NCI-H460 (cell line): ENCODE measurements around the gene OR2AJ1. TPM values are rescaled to one million over a fixed set of nuclear protein-coding genes. Genes with fewer than 3 reads are reported as not detected.
"Not testable (repeated sequence)": the region's sequence is repeated elsewhere in the genome, so short reads cannot be mapped to it uniquely, and the experiment has no call there.

ENCODE experiments used
- DNase-seq: peaks from one replicate; pipeline ENCODE4 v3.0.0-alpha.2; 2016; ENCODE audit warnings: low read depth; ENCODE audit errors: extremely low read depth
- polyA plus RNA-seq: library from polyadenylated mRNA; depleted of rRNA; stranded (reverse); fragments of >200 nt; gene quantifications from 2 replicates; pipeline ENCODE4 v1.2.3, GENCODE V29; 2014; cell fraction: nucleus; rRNA removed
- total RNA-seq: library from RNA; depleted of rRNA; stranded (reverse); fragments of >200 nt; shearing (Covaris generic); gene quantifications from 2 replicates; pipeline ENCODE4 v1.2.3, GENCODE V29; 2014; rRNA removed

OR2AJ1 gene
- total RNA-seq = not detected in 2 replicates
- polyA plus RNA-seq = not detected in 2 replicates

GRCh38 chr1:247924868-247925267, at the start of gene OR2AJ1:
TSS of gene OR2AJ1 (plus strand) at chr1:247924889. CDS start at chr1:247933769, 8,880 bp downstream.
- DNase-seq = no peak

- no peak for DNase-seq
These were observed 41.3 kb upstream of the OR2AJ1 start for GRCh38 chr1:247883346-247883745.

GRCh38 chr1:247884797-247885413, 39.8 kb upstream of the OR2AJ1 start:
- DNase-seq = no peak

DNA sequence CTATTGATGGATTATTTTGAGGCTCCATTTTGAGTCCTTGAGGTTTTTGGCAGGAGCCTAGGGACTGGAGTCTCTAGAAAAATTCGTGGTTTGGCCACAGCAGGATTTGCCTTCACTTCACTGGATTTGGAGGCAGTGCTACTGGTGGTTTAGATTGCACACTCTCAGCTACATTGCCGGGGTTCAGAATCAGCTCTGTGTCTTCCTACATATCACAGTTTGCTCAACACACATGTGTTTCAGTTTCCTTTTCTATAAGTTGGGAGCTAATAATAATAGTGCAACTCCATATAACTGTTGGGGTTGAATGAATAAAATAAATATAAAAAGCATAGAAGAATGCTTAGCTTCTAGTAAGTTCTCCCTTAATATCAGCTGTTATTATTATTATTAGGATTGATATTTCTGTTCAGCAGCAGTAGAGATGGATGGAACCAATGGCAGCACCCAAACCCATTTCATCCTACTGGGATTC, 29.5 kb upstream of the OR2AJ1 start, which contains the start of gene OR2W3:
OR2W3 (plus strand) TSS at position 425 of the 475 bp plus-strand sequence; CDS start at position 425, 0 bp downstream.
- DNase-seq = no peak

DNA sequence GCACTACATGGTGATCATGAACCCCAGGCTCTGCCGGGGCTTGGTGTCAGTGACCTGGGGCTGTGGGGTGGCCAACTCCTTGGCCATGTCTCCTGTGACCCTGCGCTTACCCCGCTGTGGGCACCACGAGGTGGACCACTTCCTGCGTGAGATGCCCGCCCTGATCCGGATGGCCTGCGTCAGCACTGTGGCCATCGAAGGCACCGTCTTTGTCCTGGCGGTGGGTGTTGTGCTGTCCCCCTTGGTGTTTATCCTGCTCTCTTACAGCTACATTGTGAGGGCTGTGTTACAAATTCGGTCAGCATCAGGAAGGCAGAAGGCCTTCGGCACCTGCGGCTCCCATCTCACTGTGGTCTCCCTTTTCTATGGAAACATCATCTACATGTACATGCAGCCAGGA, 28.7 kb upstream of the OR2AJ1 start:
- no peak for DNase-seq

DNA sequence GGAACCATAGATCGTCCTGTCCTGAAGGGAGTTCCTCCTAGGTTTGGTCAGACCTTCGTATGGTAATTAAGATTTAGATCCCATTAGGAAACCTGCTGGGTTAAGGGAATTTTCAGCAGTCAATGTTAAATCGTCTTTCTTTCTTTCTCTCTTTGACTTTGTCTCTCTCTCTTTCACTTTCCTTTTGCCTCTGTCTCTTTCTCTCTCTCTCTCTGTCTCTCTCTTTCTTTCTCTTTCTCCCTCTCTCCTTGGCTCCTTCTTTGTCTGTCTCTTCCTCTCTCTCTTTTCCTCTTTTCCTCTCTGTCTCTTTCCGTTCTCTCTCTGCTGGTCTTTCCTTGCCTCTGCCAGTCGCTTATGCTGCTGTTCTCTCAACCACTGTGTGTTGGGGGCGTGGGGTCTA, 20.6 kb upstream of the OR2AJ1 start:
- no peak for DNase-seq

- DNase-seq = no peak
These were observed 19.5 kb upstream of the OR2AJ1 start for GRCh38 chr1:247905181-247905580.

DNA sequence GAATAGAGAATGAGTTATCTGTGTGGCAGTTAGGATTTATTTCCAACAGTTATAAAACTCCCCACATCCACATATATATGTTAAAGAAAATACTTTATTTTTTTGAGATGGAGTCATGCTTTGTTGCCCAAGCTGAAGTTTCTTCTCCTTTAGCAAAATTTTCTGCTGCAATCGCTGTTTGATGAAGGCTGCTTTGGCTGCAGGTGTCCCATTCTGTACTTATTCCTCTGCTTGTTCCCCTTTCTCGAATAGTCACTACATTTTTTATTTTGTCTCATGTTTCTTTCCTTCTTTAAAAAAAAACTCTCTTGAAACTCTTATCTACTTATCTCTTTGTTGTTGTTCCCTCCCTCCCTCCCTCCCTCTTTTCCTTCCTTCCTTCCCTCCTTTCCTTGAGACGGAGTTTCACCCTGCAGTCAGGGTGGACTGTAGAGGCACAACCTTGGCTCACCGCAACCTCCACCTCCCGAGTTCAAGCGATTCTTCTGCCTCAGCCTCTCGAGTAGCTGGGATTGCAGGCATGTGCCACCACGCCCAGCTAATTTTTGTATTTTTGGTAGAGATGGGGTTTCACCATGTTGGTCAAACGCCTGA, 18.7 kb upstream of the OR2AJ1 start:
- no peak for DNase-seq

- no peak for DNase-seq
These were observed 18.1 kb upstream of the OR2AJ1 start for GRCh38 chr1:247906504-247907047.

- no peak for DNase-seq
These were observed 15.9 kb upstream of the OR2AJ1 start for GRCh38 chr1:247908766-247909165.

DNA sequence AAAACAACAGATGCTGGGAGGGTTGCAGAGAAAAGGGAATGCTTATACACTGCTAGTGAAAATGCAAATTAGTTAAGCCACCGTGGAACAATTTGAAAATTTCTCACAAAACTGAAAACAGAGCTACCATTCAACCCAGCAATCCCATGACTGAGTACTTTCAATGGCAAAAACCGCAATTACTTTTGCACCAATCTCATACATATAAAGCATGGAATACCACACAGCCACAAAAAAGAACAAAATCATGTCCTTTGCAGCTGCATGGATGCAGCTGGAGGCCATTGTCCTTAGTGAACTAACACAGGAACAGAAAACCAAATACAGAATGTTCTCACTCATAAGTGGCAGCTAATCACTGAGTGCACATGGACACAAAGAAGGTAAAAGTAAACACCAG, 10.9 kb upstream of the OR2AJ1 start:
- no peak for DNase-seq

- DNase-seq = no peak
These were observed 9.6 kb upstream of the OR2AJ1 start for GRCh38 chr1:247914941-247915662.

- DNase-seq = no peak
These were observed 4.7 kb upstream of the OR2AJ1 start, which contains the start of gene OR2T8 for GRCh38 chr1:247919952-247920351. TSS of gene OR2T8 (plus strand) at chr1:247920252. CDS start at chr1:247921018, 766 bp downstream.

GRCh38 chr1:247923941-247924340, 748 bp upstream of the OR2AJ1 start:
- no peak for DNase-seq

DNA sequence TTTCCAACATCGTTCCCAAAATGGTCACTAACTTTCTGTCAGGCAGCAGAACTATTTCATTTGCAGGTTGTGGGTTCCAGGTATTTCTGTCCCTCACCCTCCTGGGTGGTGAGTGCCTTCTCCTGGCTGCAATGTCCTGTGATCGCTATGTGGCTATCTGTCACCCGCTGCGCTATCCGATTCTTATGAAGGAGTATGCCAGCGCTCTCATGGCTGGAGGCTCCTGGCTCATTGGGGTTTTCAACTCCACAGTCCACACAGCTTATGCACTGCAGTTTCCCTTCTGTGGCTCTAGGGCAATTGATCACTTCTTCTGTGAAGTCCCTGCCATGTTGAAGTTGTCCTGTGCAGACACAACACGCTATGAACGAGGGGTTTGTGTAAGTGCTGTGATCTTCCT, 9.3 kb downstream of the OR2AJ1 start:
- DNase-seq = no peak

DNA sequence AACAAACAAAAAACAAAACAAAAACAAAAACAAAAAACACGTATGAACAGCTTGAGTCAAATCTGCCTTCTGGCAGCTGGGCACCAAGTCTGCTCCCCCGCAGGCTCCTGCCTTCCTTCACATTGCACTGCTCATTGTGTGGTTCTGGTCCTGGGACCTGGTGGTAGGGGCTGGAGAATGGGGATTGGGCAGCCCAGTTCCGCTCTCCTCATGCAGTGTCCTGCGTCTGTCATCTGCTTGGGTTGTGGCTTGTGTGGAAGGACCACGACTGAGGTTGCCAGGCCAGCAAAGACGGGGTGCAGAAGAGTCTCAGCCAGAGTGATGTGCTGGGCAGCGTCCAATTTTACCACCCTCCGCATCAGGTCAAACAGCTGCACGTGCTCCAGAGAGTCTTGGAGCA, 11.1 kb downstream of the OR2AJ1 start:
- no peak for DNase-seq

DNA sequence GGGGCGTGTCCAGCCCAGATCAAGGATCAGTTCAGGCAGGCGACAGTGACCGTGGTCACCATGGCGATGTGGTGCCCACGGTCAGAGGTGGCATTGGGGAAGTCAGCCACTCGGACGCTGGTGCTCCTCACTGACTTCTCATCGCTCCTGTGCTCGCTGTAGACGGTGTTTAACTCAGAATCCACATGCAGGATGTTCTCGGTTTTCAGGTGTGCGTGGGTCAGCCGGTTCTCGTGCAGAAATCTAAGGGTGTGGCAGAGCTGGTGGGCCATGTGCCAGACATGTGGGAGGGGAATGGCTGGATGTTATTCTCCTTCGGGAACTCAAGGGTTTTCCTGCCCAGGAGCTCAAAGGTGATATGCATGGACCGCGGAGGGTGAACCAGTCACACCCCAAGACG, 11.7 kb downstream of the OR2AJ1 start:
- no peak for DNase-seq

GRCh38 chr1:247936965-247937734, 12.5 kb downstream of the OR2AJ1 start:
- not testable (repeated sequence) for DNase-seq

- DNase-seq = no peak
These were observed 17.9 kb downstream of the OR2AJ1 start for GRCh38 chr1:247942624-247943023.

- no peak for DNase-seq
These were observed 23.9 kb downstream of the OR2AJ1 start, which contains the start of gene OR2L8 for GRCh38 chr1:247948558-247948957. TSS of gene OR2L8 (plus strand) at chr1:247948858. CDS start at chr1:247948858, 0 bp downstream.
